GM18873 (cell line): Measurements from ENCODE around the gene UNC93A.
"Not testable (repeated sequence)": the region's sequence is repeated elsewhere in the genome, so short reads cannot be mapped to it uniquely, and the experiment has no call there.

ENCODE experiments used
- ATAC-seq: cut with Tn5 transposase; IDR thresholded peaks from one replicate; pipeline ENCODE4 v1.9.1; 2021; ENCODE audit warnings: mild to moderate bottlenecking, moderate library complexity, moderate number of reproducible peaks; ENCODE audit not compliant: unreplicated experiment, low FRiP score

UNC93A gene

DNA sequence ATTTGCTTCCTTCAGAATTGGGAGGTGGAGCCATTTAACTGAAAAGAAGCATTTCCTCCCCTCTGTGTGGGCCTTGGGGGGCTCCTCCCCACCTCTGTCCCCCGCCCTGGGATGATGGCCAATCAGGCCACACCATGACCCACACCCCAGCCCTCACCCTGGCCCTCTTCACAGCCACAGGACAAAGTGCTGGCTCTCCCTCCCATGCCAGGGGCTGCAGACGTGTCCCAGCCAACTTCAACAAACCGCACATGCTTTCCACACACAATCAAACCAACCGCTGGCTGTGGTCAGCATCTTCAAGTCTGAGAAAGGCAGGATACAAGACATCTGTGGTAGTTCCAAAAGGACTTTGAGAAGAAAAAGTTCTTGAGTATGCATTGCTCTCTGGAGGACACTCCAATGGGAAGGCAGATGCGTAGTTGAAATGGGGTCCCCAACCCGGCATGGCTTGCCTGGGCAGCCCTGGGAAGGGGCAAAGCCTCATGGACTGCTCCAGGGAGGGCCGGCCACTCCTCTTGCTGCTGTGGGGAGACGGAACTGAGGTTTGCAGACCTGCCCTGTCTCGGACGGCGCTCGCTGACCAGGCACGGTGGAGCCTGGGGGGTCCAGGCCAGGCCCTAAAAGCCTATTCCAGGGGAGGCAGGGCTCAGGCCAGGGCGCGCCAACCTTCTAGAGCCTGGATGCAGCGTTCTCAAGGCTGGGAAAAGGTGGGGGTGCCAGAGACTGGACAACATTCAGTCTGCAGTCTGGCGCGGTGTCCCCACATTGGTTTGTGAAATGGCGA, 45.9 kb downstream of the UNC93A start:
- no peak for ATAC-seq

DNA sequence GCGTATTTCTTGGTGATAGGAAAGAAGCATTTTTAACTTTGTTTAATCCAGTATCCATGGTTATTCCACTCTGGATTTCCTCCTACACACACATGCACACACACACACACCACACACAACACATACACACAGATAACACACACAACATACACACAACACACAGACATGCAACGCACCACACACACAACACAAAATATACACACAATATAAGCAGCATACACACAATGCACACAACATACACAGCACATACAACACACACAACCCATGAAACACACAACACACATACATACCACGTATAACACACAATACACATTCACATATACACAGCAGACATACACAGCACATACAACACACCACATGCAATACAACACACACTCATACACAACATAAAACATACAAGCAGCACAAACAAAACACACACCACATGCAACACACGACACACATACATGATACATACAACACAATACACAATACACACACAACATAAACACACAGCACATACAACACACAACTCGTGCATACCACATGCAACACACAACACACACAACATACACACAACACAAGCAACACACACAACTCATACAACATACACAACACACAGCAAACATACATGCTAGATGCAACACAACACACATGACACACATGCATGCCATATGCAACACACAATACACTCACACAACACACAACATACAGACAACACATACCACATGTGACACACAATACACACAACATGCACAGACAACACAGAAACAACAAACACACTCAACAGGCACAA, 46.7 kb downstream of the UNC93A start:
- ATAC-seq: no peak

DNA sequence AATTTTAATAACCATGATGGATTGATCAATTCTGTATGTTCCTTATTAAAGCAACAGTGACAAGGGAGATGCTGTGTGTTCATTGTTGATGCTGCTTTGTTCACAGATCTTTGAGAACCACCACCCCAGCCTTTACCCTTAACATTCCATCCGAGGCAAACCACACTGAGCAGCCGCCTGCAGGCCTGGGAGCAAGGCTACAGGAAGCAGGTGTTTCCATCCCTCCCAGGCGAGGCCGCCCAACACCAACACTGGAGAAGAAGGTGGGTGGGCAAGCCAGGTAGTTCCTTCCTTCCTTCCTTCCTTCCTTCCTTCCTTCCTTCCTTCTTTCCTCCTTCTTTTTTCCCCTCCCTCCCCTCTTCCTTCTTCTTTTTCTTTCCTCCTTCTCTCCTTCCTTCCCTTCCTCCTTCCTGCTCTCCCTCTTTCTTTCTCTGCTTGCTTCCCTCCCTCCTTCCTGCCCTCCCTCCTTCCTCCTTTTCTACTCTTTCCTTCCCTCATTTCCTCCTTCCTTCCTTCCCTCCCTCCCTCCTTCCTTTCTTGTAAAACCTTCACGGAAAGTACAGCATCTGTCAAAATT, 47.5 kb downstream of the UNC93A start:
- ATAC-seq: no peak

DNA sequence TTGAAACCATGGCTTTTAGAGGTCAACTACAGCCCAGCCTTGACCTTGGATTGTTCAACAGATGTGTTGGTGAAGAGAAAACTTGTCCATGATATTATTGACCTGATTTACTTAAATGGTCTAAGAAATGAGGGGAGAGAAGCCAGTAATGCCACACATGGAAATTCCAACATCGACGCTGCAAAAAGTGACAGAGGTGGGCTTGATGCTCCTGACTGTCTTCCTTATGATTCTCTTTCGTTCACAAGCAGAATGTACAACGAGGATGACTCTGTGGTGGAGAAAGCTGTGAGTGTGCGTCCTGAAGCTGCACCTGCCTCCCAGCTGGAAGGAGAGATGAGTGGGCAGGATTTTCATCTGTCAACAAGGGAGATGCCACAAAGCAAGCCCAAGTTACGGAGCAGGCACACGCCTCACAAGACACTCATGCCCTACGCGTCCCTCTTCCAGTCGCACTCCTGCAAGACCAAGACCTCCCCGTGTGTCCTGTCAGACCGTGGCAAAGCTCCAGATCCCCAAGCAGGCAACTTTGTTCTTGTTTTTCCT, 50.0 kb downstream of the UNC93A start:
- ATAC-seq: no peak

DNA sequence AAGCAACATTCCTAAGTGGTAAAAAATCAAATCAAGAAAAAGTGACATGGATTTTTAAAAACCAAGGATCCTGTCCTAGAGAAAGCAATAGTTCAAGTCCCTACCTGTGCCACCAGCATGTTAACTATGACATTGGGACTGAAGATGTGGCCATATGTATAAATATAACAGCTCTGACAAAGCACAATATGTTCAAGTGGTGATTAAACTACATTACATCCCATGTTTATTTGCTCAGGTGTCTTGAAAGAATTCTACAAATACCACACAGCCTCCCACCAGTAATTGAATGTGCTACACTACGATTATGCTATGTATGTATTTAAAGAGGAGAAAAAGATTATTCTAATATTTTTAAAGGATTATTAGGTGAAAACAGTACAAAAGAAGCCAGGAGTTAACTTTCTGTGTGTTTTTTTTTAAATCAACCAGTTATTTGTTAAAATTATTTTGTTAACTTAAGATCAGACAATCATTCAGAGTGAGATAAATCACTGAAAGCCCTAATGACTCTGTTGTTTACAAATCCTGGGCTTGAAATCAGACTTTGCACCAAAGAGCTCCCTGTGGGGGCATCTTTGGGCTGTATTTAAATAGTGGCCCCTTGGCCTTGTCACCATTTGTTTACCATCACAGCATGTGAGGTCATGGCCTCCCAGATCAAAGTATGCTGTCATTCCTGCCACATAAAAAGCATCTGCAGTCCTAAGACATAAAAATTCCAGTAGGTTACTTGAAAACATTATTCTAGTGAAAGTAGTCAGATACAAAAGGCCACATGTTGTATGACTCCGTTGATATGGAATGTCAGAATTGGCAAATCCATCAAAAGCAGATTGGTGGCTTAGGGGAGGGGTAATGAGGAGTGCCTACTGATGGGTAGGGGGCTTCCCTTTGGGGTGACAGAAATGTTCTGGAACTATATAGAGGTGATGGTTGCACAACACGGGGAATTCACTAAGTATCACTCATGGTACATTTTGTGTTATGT, 50.8 kb downstream of the UNC93A start:
- no peak for ATAC-seq

DNA sequence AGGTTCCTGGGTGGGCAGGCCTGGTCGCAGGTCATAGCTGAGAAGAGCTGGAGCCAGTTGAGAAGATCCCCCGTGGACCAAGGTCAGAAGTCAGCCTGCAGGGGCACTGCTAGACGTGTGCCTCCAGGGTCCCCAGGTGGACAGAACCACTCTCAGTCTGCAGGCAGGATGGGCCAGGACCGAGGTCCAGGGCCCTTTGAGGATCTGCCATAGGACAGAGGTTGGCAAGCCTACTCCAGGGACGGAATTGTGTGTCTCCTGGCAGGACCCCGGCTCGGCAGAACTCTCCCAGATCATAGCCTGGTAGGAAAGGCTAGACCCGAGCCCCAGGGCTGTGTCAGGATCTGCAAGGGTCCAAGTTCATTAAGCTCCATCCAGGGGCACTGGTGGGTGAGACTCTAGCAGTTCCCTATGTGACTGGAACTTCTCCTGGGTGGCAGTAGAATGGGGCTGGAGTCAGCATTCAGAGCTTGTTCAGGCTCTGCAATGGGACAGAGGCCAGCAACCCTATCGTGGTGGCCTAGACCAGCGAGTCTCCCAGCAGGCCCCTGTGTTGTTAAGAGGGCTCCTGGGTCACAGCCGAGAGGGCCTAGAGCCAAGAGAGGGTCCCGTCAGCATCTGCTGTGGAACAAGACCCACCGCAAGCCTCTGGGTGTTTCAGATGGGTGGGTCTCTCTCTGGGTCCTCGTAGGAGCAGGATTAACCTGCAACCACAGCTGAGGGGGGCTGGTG, 51.9 kb downstream of the UNC93A start:
- ATAC-seq: no peak

DNA sequence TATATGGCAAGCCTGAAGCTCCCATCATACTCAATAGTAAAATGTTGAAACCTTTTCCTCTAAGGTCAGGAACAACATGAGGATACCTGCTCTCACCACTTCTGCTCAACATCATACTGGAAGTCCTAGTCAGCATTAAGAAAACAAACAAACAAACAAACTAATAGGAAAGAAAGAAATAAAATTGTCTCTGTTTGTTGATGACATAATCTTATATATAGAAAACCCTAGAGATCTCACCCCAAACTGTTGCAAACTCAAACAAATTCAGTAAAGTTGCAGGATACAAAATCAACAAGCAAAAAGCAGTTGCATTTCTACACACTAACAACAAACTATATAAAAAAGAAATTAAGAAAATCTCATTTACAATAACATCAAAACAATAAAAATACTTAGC, 54.2 kb downstream of the UNC93A start:
- no peak for ATAC-seq

DNA sequence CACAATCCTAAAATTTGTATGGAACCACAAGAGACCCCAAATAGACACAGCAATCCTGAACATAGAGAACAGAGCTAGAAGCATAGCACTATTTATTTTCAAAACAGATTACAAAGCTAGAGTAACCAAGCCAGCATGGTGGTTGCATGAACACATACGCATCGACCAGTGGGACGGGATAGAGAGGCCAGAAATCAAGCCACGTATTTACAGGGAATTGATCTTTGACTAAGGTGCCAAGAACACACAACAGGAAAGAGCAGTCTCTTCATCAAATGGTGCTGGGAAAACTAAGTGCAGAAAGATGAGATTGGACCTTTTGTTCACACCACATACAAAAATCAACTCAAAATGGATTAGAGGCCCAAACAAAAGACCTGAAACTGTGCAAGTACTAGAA, 54.8 kb downstream of the UNC93A start:
- ATAC-seq: no peak

DNA sequence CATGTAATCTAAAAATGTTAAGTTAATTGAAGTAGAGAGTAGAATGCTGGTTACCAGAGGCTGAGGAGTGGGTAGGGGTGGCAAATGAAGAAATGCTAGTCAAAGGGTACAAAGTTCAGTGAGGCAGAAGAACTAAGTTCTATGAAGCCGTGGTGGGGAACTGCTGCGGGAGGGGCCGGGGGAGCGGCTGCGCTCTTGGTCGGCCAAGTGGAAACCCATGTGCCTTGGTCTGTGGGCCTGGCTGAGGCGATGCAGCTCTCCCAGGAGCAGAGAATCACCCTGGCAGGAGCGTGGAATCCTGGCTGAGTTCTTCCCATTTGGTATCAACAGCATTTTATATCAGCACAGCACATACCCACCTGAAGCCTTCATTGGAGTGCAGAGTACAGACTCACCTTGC, 56.1 kb downstream of the UNC93A start:
- ATAC-seq: no peak

DNA sequence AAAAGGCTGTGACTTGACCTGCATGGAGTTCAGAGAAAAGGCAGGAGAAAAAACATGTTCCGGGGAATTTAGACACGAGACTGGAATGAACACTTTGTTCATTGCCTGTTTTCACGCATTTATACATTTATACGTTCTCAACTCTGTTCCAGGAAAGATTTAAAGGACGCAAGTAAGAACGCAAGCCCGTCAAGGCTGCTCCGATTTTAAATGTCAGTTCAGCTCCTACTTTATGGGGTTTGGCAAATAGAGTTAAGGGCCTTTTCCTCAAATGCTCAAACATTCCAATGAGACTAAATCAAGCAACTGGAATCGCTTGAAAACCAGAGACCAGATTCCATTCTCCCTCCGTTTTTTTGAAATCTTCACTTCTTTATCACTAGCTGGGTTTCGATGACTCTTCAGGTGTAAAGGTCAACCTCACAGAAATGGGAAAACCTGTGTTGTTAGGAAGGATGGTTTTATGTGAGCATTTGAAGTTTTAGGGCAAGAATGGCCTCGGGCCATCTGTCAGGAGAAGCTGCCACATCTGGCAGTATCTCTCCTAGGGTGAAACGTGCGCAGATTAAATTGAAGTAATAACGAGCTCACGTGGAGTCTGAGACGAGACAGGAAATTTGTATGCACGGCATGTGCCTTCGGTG, 58.6 kb downstream of the UNC93A start:
- ATAC-seq: no peak

DNA sequence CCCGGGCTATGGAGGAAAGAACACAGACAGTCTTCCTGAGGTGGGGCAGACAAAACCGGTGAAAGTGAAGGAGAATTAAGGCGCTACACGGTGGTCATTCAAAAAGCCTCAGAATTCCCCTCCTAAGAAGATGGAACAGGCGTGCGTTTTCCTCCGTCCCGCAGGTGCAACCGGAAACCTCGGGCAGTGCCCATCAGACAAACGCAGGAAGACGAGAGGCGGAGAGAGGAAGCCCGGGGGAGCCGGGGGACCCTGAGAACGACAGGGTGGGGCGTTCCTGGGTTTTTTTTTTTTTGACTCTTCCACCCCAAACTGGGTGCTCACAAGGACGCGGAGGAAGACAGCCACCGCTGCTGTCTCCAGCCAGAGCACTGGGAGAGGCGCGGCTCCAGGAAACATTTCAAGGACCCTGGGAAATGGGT, 59.2 kb downstream of the UNC93A start:
- no peak for ATAC-seq

DNA sequence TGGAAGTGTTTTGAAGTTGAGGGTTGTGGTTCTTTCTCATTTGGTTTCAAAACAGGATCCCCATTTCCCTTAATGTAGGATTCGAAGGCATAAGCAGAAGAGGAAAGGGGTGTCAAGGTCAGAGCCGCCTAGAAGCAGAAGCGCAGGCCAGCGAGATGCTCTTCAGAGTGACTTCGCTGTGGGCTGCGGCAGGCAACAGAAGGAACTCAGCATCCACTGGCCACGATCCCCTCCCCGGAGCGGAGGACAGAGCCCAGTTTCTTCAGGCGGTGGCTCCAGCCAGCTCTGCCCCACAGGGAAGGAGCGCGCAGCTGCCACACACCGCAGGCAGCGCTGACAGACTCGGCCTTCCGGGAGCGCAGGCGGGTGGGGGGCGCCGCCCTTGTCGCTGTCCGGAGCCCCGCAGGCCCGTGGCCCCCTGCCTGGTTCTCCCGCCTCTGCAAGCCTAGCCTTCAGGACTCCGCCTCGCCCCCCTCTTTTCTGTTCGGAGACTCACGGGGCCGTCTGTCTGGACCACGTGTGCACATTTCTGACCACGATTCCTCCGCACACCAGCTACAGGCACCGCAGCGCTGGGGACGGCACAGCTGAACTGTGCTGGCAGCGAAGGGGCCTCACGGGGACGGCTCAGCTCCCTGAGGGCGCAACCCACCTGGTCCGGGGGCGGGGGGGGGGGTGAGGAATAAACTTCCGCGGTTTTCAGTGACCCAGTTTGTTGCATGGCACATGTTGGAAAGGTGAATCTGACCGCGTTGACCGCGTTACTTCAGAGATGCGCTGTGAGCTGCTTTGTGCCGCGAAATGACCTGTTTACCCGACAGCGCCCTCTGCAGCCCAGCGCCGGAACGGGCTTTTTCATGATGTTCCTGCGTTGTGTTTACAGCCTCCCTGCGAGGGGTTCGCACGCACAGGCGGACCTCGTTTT, 59.9 kb downstream of the UNC93A start:
- ATAC-seq: peak; percentile 42

DNA sequence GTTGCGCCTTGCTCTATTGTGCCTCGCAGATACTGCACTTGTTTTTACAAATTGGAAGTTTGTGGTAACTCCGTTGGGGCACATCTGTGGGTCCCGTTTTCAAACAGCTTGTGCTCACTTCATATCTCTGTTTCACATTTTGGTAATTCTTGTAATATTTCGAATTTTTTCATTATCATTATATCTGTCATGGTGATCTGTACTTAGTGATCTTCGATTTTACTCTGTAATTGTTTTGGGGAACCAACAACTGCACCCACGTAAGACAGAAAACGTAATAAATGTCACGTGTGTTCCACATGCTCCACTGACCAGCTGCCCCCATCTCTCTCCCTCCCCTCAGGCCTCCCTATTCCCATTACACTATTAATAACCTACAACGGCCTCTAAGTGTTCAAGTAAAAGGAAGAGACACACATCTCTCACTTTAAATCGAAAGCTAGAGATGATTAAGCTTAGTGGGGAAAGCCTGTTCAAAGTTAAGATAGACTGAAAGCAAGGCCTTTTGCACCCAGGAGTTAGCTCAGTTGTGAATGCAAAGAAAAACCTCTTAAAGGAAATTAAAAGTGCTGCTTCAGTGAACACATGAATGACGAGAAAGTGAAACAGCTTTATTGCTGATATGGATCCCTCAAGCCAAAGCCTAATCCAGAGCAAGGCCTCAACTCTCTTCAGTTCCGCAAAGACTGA, 60.7 kb downstream of the UNC93A start:
- peak; percentile 49 for ATAC-seq

DNA sequence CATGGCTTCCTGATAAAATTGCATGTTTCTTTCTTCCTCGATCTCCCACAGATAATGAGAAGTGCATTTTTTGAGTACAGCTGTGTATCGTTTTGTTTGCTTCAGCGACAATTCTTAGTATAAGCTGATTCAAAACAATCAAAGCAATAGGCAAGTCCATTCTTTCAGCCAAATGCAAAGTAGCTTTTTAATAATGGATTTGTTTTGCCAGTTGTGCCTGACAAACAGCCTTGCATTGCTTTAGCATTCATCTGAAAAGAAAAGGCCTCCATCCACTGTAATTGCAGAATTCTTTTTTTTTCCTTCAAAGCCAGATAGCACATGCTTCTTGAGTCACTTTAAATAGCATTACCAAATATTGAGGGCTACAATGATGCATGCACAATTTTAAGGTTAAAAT, 65.8 kb downstream of the UNC93A start:
- ATAC-seq: no peak

DNA sequence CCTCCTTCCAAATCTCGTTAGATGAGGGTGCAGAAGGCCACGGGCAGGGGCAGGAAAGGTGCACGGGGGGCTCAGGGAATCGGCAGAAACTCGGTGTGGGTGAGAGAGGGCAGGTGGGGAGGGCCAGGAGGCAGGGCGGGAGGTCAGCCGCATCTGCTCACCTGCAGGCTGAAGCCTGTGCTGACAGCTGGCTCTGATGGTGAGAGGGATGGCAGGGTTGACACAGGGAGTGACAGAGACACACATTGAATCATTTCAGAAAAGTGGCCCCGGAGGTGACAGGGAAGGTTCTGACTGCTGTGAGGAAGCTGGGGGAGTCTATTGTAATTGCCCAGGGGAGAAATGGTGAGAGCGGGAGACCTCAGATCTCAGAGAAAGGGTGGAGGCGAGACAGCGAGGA, 67.3 kb downstream of the UNC93A start:
- ATAC-seq: not testable (repeated sequence)

DNA sequence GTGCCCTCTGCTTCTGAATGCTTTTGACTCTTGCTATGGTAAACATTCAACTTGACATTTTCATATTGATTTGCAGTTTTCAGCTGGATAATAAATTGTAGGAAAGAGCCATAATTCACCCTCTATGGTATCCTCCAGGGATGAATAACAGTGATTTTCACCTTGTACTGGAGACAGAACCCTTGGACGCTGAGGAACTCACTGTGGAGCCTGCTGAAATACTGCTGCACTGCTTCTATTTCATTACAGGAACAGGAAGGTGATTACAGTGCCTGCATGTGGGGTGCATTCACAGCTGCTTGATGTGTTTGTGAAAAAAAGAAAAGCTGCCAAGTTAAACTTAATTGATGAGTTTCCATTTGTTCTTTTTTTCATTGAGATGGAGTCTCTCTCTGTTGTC, 70.1 kb downstream of the UNC93A start:
- ATAC-seq: not testable (repeated sequence)
